ENCODE data around the gene MKRN2OS.

MKRN2OS gene

GRCh38 chr3:12541625-12542024, 3.7 kb downstream of the MKRN2OS start:
- no peaks in the 10 kb centered on the region for H3K36me3 ChIP-seq (ENCODE audit: insufficient read depth, low read length)
- H3K9ac ChIP-seq (ENCODE audit: low read depth, low read length, poor library complexity, severe bottlenecking): no peak overlapping the region
- H3F3A ChIP-seq (ENCODE audit: low read depth): no peaks in the 10 kb centered on the region
- no peaks in the 10 kb centered on the region for H3K9me3 ChIP-seq (ENCODE audit: insufficient read depth, low read depth, low read length)
- no peaks in the 10 kb centered on the region for H3K4me1 ChIP-seq (ENCODE audit: insufficient read depth, low read length, poor library complexity, severe bottlenecking)
- H3K27me3 ChIP-seq (ENCODE audit: insufficient read depth, low read length, poor library complexity, severe bottlenecking): no peaks in the 10 kb centered on the region
- H3K9me2 ChIP-seq (replicated peaks; ENCODE audit: low read depth, low read length): no peaks in the 10 kb centered on the region
- no peak overlapping the region for H2AFZ ChIP-seq (ENCODE audit: low read length)
- H3K4me3 ChIP-seq (ENCODE audit: low read length, poor library complexity, severe bottlenecking): no peak overlapping the region
- no peaks in the 10 kb centered on the region for H3K79me2 ChIP-seq (ENCODE audit: insufficient read depth, low read length)
- H4K20me1 ChIP-seq (ENCODE audit: insufficient read depth, low read length, poor library complexity, severe bottlenecking): no peaks in the 10 kb centered on the region
- TF ChIP-seq EZH2phosphoT487 (IDR thresholded peaks at IDR 0.05; ENCODE audit: borderline replicate concordance): no peak
- TF ChIP-seq CTCF (conservative IDR thresholded peaks at IDR 0.05; ENCODE audit: low read length): no peak; the same call in 1 of the 2 replicates
- no peak overlapping the region for H3K4me2 ChIP-seq (ENCODE audit: low read depth, low read length, poor library complexity, severe bottlenecking)

GRCh38 chr3:12536423-12536822, 8.9 kb downstream of the MKRN2OS start:
- no peak overlapping the region for H3K4me3 ChIP-seq (ENCODE audit: low read length, poor library complexity, severe bottlenecking)
- no peaks in the 10 kb centered on the region for H3K4me1 ChIP-seq (ENCODE audit: insufficient read depth, low read length, poor library complexity, severe bottlenecking)
- H3K27me3 ChIP-seq (ENCODE audit: insufficient read depth, low read length, poor library complexity, severe bottlenecking): no peaks in the 10 kb centered on the region
- H3F3A ChIP-seq (ENCODE audit: low read depth): no peaks in the 10 kb centered on the region
- H4K20me1 ChIP-seq (ENCODE audit: insufficient read depth, low read length, poor library complexity, severe bottlenecking): no peaks in the 10 kb centered on the region
- no peaks in the 10 kb centered on the region; the same call in 1 of the 2 replicates for H3K36me3 ChIP-seq (ENCODE audit: insufficient read depth, low read length)
- TF ChIP-seq EZH2phosphoT487 (IDR thresholded peaks at IDR 0.05; ENCODE audit: borderline replicate concordance): no peak
- TF ChIP-seq CTCF (conservative IDR thresholded peaks at IDR 0.05; ENCODE audit: low read length): peak; percentile 45
- no peak overlapping the region for H3K9ac ChIP-seq (ENCODE audit: low read depth, low read length, poor library complexity, severe bottlenecking)
- no peaks in the 10 kb centered on the region for H3K9me2 ChIP-seq (replicated peaks; ENCODE audit: low read depth, low read length)
- no peak overlapping the region for H3K4me2 ChIP-seq (ENCODE audit: low read depth, low read length, poor library complexity, severe bottlenecking)
- H3K9me3 ChIP-seq (ENCODE audit: insufficient read depth, low read depth, low read length): no peaks in the 10 kb centered on the region
- H3K79me2 ChIP-seq (ENCODE audit: insufficient read depth, low read length): no peaks in the 10 kb centered on the region
- H2AFZ ChIP-seq (ENCODE audit: low read length): no peak overlapping the region

GRCh38 chr3:12532182-12532581, 13.1 kb downstream of the MKRN2OS start:
- no peaks in the 10 kb centered on the region for H3F3A ChIP-seq (ENCODE audit: low read depth)
- H3K9ac ChIP-seq (ENCODE audit: low read depth, low read length, poor library complexity, severe bottlenecking): no peak overlapping the region
- no peaks in the 10 kb centered on the region for H4K20me1 ChIP-seq (ENCODE audit: insufficient read depth, low read length, poor library complexity, severe bottlenecking)
- no peak for TF ChIP-seq CTCF (conservative IDR thresholded peaks at IDR 0.05; ENCODE audit: low read length)
- no peak for TF ChIP-seq EZH2phosphoT487 (IDR thresholded peaks at IDR 0.05; ENCODE audit: borderline replicate concordance)
- no peaks in the 10 kb centered on the region for H3K27me3 ChIP-seq (ENCODE audit: insufficient read depth, low read length, poor library complexity, severe bottlenecking)
- no peaks in the 10 kb centered on the region for H3K9me3 ChIP-seq (ENCODE audit: insufficient read depth, low read depth, low read length)
- no peaks in the 10 kb centered on the region for H3K79me2 ChIP-seq (ENCODE audit: insufficient read depth, low read length)
- no peaks in the 10 kb centered on the region for H3K9me2 ChIP-seq (replicated peaks; ENCODE audit: low read depth, low read length)
- no peak overlapping the region for H3K4me3 ChIP-seq (ENCODE audit: low read length, poor library complexity, severe bottlenecking)
- H3K4me1 ChIP-seq (ENCODE audit: insufficient read depth, low read length, poor library complexity, severe bottlenecking): no peaks in the 10 kb centered on the region
- H3K36me3 ChIP-seq (ENCODE audit: insufficient read depth, low read length): no peaks in the 10 kb centered on the region; the same call in 1 of the 2 replicates
- H2AFZ ChIP-seq (ENCODE audit: low read length): no peak overlapping the region
- no peak overlapping the region for H3K4me2 ChIP-seq (ENCODE audit: low read depth, low read length, poor library complexity, severe bottlenecking)
